RWPE1 (cell line): ENCODE results near the gene ADAM22.

Source experiments
- CTCF ChIA-PET: fragments of 350-600 bp; sonication (Branson Sonifier 250); formaldehyde crosslinking; extraction: SDS; loops from one replicate; lab custom pipeline; 2021; lab: Yijun Ruan, JAX
- POLR2A ChIA-PET: fragments of 400-600 bp; formaldehyde crosslinking; extraction: SDS; loops from one replicate; lab custom pipeline; 2020; ENCODE audit warnings: antibody characterized with exemption; ENCODE audit not compliant: low non-redundant PET; lab: Yijun Ruan, JAX
- DNase-seq: peaks from one replicate; pipeline ENCODE4 v3.0.0; 2012; ENCODE audit warnings: low spot score
- H3K27ac ChIP-seq: fragments of 450-650 bp; 2 replicates; pipeline ENCODE4 v1.5.1; 2017
- TF ChIP-seq, protein P1 (sequence below): fragments of 450-650 bp; conservative IDR thresholded peaks from 2 replicates; pipeline ENCODE4 v1.5.1; 2017; ENCODE audit warnings: low read depth, mild to moderate bottlenecking

ADAM22 gene

DNA sequence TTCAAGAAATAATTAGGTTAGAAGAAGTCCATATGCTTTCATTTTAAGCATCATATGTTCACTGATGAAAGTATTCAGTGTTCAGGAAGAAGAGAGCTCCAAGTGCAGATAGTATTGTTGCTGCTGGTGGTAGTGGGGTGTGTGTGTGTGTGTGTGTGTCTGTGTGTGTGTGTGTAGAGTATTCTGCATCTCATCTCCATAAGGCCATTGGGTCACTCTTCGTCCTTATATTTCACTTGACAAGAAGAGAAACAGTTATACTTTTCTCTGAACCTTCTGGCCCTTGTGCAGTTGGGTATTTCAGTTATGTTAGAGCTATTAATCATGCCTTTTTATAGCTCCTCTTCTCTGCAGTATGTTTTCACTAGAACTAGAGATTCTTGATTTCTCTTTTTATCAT lies 26.2 kb downstream of the ADAM22 start:
- ChIA-PET POLR2A (no interaction called here), CTCF (interaction anchor here (0.6 kb wide), 1 partner anchor 175 kb away, joined by 3 read pairs; no protein-coding TSS in a partner anchor)
- no peak for DNase-seq
- H3K27ac ChIP-seq, result no peak overlapping the region
- TF ChIP-seq, protein P1, sequence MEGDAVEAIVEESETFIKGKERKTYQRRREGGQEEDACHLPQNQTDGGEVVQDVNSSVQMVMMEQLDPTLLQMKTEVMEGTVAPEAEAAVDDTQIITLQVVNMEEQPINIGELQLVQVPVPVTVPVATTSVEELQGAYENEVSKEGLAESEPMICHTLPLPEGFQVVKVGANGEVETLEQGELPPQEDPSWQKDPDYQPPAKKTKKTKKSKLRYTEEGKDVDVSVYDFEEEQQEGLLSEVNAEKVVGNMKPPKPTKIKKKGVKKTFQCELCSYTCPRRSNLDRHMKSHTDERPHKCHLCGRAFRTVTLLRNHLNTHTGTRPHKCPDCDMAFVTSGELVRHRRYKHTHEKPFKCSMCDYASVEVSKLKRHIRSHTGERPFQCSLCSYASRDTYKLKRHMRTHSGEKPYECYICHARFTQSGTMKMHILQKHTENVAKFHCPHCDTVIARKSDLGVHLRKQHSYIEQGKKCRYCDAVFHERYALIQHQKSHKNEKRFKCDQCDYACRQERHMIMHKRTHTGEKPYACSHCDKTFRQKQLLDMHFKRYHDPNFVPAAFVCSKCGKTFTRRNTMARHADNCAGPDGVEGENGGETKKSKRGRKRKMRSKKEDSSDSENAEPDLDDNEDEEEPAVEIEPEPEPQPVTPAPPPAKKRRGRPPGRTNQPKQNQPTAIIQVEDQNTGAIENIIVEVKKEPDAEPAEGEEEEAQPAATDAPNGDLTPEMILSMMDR, result no peak

DNA sequence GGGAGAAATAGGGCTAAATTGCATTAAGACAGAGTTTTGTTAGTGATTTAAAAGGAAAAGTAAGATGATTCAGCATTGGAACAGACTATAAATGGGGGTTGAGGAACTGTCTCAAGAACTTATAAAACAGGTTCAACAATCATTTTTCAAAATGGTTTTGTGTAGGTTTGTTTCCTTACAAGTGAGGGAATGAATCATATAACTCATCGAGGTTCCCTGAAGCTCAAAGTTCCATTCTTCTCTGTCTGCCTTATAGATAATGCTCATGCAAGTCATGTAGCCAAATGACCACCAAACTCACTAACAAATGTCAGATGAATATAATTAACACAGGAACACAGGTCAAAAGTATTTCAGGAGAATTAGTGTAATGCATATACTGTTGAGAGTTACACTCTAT lies 27.7 kb downstream of the ADAM22 start:
- CTCF ChIA-PET, result no interaction called here
- H3K27ac ChIP-seq, result no peak overlapping the region
- DNase-seq, result no peak
- TF ChIP-seq, protein P1, result no peak
- POLR2A ChIA-PET, result no interaction called here

DNA sequence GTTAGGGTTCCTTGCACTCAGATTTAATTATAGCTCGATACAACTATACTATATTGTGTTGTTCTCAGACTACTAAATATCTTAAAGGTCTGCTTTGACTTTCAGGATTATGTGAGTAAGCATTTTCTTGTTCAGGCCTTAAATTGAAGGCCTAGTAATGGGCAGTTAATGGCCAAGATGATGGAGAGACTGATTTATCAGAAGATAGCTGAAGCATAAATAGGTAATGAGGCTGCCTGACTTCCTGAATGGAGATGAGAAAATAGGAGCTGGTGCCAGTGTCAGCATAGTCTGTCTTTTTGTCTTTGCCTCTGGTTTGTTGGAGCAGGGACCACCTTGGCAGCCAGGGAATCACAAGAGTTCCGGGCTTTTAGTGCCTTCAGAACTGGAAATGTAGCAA lies 32.2 kb downstream of the ADAM22 start:
- TF ChIP-seq, protein P1, result no peak
- POLR2A ChIA-PET, result no interaction called here
- no peak for DNase-seq
- CTCF ChIA-PET, result no interaction called here
- H3K27ac ChIP-seq, result no peak overlapping the region

DNA sequence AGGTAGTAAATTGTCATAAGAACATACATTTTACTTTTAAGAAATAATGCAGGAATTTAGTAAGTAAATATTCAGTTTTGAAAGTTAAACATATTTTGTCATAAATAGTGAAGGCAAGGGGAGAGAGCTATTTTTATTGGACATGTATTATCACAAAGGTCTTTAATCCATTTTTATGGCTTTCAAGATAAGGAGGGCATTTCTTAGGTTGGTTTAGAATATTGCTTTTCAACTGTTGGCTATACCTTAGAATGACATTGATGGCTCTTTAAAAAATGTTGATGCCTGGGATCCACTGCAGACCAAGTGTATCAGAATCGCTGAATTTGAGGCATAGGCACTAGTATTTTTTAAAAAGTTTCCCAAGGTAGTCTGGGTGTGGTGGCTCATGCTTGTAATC lies 34.0 kb downstream of the ADAM22 start:
- TF ChIP-seq, protein P1, result no peak
- CTCF ChIA-PET, result no interaction called here
- POLR2A ChIA-PET, result no interaction called here
- no peak for DNase-seq
- no peak overlapping the region for H3K27ac ChIP-seq

DNA sequence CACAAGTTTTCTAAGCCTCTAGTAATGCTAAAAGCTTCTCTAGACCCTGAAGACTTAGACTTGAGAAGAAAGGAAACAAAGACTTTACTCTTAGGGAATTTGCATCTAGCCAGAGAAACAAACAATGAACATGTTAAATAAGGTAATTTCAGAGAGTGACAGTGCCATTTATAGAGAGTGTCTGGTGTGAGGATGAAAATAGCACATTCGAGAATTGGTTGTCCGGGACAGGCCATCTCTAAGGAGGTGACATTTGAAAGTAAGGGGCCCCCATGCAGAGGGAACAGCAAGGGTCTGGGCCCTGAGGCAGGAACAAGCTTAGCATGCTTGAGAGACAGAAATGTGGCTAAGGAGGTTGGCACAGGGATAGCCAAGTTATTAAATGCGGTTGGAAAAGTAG lies 48.1 kb downstream of the ADAM22 start:
- no peak for DNase-seq
- CTCF ChIA-PET, result no interaction called here
- no peak overlapping the region for H3K27ac ChIP-seq
- TF ChIP-seq, protein P1, result no peak
- POLR2A ChIA-PET, result no interaction called here

DNA sequence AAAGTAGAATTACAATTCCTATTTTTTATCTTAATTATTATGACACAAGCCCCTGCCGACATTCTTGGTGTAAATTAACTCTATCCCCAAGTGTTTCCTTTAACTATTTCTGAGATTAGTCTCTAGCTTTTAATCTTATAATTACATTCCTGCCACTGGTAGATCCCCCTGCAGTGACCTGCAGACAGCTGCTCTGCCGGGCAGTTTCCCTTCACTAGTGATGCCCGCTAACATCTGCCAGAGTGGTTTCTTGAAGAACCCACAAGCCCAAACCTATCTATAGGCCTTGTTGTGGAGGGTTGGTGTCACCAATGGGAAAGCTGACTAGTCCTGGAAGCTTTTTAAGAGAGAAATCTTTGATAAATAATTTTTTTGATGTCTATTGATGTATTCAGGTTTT lies 50.0 kb downstream of the ADAM22 start:
- TF ChIP-seq, protein P1, result no peak
- CTCF ChIA-PET, result interaction anchor here (0.6 kb wide), 1 partner anchor 10 kb away, joined by 3 read pairs; no protein-coding TSS in a partner anchor
- no peak for DNase-seq
- H3K27ac ChIP-seq, result no peak overlapping the region
- POLR2A ChIA-PET, result no interaction called here

DNA sequence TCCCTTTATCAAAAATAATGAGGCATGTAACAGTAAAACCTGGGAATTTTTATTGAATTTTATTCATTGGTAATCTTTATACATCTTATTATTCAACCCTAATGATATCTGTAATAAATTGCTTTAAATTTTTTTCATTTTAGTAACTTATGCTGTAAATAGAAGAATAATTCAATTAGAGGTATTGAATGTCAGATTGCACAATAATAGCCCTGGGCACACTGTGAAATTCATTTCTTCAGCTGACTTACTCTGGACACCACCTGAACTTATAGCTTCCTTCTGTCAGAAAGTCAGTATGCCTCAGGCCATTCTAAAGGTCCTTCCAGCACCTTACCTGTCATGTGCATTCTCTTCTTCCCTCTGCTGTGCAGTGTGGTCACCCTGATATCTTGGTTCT lies 59.2 kb downstream of the ADAM22 start:
- DNase-seq, result no peak
- ChIA-PET POLR2A (no interaction called here), CTCF (no interaction called here)
- TF ChIP-seq, protein P1, result no peak
- H3K27ac ChIP-seq, result no peak overlapping the region
